LNCaP clone FGC (cell line): ENCODE data around the gene DAPK1.

Source experiments
- DNase-seq: peaks from one replicate; pipeline ENCODE4 v3.0.0-alpha.2; 2011; ENCODE audit warnings: low read depth
- H3K4me3 ChIP-seq: 2 replicates; pipeline ENCODE4 v1.5.1; 2011; ENCODE audit warnings: mild to moderate bottlenecking, low read depth, low read length, control low read depth
- TF ChIP-seq, protein P1 (sequence below): IDR thresholded peaks from 2 replicates; pipeline ENCODE4 v1.5.1; 2012; ENCODE audit warnings: mild to moderate bottlenecking; ENCODE audit not compliant: control insufficient read depth, insufficient read depth; ENCODE audit errors: extremely low read depth

The DAPK1 gene

DNA sequence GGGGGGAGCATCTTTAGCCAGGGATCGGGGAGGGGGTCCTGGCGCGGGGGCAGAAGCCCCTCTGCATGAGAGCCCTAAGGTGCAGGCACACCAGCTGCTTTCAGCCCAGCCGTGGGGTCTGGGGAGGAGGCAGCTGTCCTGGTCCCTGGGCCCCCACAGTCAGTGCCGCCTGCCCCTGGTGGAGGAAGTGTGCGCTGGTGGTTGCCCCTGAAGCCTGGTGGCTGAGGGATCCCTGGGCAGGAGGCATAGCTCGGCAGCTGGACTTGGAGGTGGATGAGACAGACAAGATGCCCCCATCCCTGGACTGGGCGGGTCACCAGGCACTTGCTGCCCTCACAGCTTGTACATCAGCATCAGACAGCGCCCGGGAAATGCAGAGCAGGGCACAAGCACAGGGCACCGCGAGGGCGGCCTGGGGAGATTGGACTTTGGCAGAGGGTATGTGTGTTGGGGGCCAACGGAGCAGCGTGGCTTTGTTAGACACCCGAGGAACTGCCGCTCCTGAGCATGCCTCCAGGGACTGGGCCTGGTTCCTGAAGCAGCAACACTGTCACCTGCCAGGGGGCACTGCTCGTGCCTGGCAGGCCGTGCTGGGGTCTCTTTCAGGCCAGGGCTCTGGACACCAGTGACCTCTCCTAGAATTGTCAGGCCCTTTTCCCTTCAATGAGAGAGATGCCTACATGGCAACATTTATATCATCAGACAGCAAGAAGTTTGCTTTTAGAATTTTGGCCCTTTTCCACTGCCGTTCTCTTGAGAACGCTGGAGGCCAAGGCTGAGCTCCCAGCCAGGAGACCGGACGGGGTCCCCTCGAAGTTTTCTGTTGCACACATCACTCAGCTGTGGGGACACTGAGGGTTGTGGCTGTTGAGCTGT lies 186.3 kb downstream of the DAPK1 start:
- TF ChIP-seq, protein P1, sequence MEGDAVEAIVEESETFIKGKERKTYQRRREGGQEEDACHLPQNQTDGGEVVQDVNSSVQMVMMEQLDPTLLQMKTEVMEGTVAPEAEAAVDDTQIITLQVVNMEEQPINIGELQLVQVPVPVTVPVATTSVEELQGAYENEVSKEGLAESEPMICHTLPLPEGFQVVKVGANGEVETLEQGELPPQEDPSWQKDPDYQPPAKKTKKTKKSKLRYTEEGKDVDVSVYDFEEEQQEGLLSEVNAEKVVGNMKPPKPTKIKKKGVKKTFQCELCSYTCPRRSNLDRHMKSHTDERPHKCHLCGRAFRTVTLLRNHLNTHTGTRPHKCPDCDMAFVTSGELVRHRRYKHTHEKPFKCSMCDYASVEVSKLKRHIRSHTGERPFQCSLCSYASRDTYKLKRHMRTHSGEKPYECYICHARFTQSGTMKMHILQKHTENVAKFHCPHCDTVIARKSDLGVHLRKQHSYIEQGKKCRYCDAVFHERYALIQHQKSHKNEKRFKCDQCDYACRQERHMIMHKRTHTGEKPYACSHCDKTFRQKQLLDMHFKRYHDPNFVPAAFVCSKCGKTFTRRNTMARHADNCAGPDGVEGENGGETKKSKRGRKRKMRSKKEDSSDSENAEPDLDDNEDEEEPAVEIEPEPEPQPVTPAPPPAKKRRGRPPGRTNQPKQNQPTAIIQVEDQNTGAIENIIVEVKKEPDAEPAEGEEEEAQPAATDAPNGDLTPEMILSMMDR, result no peak
- DNase-seq, result no peak
- no peak overlapping the region for H3K4me3 ChIP-seq

DNA sequence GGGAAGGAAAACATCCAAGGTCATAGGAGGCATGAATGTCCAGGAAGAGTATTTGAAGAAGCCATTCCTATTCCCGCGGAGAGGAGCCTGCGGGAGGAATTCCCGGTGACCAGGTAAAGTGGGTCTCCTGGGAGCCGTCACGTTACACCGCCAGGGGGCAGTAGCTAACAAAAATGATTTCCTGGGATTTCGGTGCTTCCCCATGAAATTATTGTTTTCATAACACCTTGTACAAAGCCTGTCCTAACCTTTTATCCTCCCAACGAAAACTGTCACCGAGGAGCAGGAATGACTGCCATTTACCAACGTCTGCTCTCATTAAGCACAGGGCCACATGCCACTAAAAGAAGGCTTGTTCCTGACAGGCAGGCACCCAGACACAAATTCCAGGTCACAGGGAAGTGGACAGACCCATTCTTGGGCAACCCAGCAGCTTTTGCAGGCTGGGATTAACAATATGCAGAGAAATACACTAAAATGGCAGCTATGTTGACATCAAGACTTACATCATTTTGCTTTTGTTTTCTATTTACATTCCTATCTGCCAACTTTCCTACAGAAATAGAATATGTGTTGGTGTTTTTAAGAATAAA lies 187.1 kb downstream of the DAPK1 start:
- H3K4me3 ChIP-seq, result no peak overlapping the region
- TF ChIP-seq, protein P1, result peak; percentile 75
- DNase-seq, result no peak

DNA sequence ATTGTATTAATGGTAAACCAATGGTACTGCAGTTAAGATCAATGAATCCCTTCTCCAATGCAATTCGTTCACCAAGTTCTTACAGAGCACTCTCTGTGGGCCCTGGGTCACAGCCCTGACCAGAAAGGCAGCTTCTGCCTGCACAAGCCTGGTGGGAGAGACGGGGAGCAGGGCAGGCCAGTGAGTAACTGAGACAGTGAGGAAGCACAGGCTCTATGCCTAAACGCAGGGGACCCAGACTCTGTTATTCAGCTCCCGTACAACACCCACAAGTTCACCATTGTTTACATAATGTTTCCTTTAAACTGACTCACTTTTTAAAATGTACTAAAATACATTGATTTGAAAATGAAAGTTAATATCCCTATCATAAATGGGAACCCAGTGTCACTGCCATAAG lies 187.8 kb downstream of the DAPK1 start:
- TF ChIP-seq, protein P1, result no peak
- H3K4me3 ChIP-seq, result no peak overlapping the region
- DNase-seq, result no peak

DNA sequence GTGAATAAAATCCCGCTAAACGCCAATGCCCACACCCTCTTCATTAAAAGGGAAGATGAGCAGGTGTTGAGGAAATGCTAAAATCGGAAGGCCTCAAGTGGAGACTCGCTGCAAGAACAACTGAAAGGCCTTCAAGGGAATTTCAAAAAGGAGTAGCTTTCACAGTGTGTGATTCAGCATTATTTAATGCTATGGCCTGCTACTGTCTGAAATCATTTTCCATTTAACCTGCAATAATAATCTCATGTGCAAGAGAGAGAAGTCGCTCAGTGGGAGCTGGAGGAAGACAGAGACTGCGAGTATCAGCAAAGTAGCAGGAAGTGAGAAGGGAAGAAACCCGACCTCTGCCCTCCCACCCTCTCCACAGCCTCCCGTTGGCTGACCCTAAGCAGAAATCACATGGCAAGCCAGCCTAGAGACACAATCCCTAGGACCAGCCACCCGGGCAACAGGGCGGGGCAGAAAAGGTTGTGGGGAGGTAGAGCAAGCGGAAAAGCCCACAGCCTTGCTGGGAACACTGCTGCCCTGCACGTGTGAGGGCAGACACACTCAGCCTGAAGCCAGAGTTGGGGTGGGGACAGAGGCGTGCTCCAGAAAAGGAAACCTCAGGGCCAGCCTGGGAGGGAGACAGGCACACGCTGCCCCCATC lies 188.3 kb downstream of the DAPK1 start:
- no peak overlapping the region for H3K4me3 ChIP-seq
- no peak for DNase-seq
- TF ChIP-seq, protein P1, result no peak

DNA sequence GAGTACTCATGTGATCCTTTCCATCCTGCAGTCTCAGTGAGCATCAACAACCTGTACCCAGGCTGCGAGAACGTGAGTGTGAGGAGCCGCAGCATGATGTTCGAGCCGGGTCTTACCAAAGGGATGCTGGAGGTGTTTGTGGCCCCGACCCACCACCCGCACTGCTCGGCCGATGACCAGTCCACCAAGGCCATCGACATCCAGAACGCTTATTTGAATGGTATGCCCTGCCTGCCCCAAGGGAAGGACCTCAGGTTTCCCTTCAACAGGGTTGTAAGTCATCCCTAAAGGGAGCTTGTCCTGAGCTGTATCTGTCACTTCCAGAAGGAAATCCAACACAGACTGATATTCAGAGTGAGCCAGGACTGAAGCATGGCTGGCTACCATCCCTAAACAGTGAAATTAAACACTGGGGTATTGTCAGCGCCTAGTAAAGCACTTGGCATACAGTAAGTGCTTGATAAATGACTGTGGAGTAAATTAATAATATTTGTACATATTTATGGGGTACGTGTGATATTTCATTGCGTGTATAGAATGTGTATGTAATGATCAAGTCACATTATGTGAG lies 188.9 kb downstream of the DAPK1 start:
- DNase-seq, result no peak
- TF ChIP-seq, protein P1, result no peak
- H3K4me3 ChIP-seq, result no peak overlapping the region

DNA sequence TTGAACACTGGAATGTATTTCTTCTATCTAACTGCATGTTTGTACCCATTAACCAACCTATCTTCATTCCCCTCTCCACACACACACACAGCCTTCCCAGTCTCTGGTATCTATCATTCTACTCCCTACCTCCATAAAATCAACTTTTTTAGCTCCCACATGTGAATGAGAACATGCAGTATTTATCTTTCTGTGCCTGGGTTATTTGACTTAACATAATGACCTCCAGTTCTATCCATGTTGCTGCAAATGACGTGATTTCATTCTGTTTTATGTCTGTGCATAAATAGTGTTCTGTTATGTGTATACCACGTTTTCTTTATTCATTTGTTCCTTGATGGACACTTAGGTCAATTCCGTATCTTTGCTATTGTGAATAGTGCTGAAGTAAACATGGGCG lies 189.5 kb downstream of the DAPK1 start:
- H3K4me3 ChIP-seq, result no peak overlapping the region
- TF ChIP-seq, protein P1, result no peak
- DNase-seq, result no peak
